Activated CD4-positive, alpha-beta memory T cell treated with anti-CD3 and anti-CD28 coated beads for 36 hours (primary cell): ENCODE data around the gene GRK6. TPM values are rescaled to one million over a fixed set of nuclear protein-coding genes. Genes with fewer than 3 reads are reported as not detected.

ENCODE experiments used
- CTCF ChIA-PET: fragments of 350-600 bp; sonication (Branson Sonifier 250); formaldehyde crosslinking; loops from one replicate; lab custom pipeline; 2021; ENCODE audit warnings: antibody characterized with exemption, inconsistent platforms; lab: Charles Lee
- POLR2A ChIA-PET: fragments of 350-600 bp; sonication (Branson Sonifier 250); formaldehyde crosslinking; loops from one replicate; lab custom pipeline; 2021; ENCODE audit warnings: antibody characterized with exemption; lab: Charles Lee
- DNase-seq: peaks from one replicate; pipeline ENCODE4 v3.0.0-alpha.2; 2020
- H3K27ac Mint-ChIP-seq: one replicate; pipeline ENCODE4 v1.8.0; 2021; ENCODE audit warnings: mixed read lengths
- H3K27me3 Mint-ChIP-seq: one replicate; pipeline ENCODE4 v1.8.0; 2021; ENCODE audit warnings: mixed read lengths
- H3K36me3 Mint-ChIP-seq: one replicate; pipeline ENCODE4 v1.8.0; 2021; ENCODE audit warnings: mixed read lengths
- H3K4me1 Mint-ChIP-seq: one replicate; pipeline ENCODE4 v1.8.0; 2021; ENCODE audit warnings: low read depth, mixed read lengths
- H3K4me3 Mint-ChIP-seq: one replicate; pipeline ENCODE4 v1.8.0; 2021; ENCODE audit warnings: mild to moderate bottlenecking, mixed read lengths
- H3K9me3 Mint-ChIP-seq: one replicate; pipeline ENCODE4 v1.8.0; 2021; ENCODE audit warnings: mixed read lengths
- intact Hi-C: fragments of 100-400 bp; cut with micrococcal nuclease; formaldehyde crosslinking; loops from one replicate; pipeline ENCODE4 v1.15.1; 2023
- total RNA-seq, 2 experiments: library from RNA; stranded (reverse); gene quantifications; one replicate each; pipeline ENCODE4 v1.2.3, GENCODE V29; 2021

The GRK6 gene
- total RNA-seq, 2 experiments from 2014 or later: 177 to 178 TPM

GRCh38 chr5:177468329-177468684 is 41.8 kb downstream of the GRK6 start:
- H3K36me3 Mint-ChIP-seq: no peaks in the 10 kb centered on the region
- intact Hi-C loops: no loop called here
- no peaks in the 10 kb centered on the region for H3K27me3 Mint-ChIP-seq
- no peak for DNase-seq
- ChIA-PET CTCF (interaction anchor here (1.4 to 1.8 kb wide), 2 partner anchors 11 to 13 kb away, joined by 5 to 7 read pairs; no protein-coding TSS in a partner anchor), POLR2A (no interaction called here)
- no peak overlapping the region for H3K4me3 Mint-ChIP-seq
- H3K4me1 Mint-ChIP-seq: peaks cover 6% of the 10 kb centered on the region
- no peaks in the 10 kb centered on the region for H3K9me3 Mint-ChIP-seq
- H3K27ac Mint-ChIP-seq: no peak overlapping the region

GRCh38 chr5:177468685-177469628 is 42.5 kb downstream of the GRK6 start:
- H3K4me1 Mint-ChIP-seq: peaks cover 7% of the 10 kb centered on the region
- intact Hi-C loops: no loop called here
- POLR2A ChIA-PET: no interaction called here
- no peak overlapping the region for H3K27ac Mint-ChIP-seq
- H3K36me3 Mint-ChIP-seq: no peaks in the 10 kb centered on the region
- CTCF ChIA-PET: interaction anchor here (1.4 to 1.8 kb wide), 2 partner anchors 12 to 14 kb away, joined by 5 to 7 read pairs; no protein-coding TSS in a partner anchor
- peaks cover 2% of the 10 kb centered on the region for H3K27me3 Mint-ChIP-seq
- no peak overlapping the region for H3K4me3 Mint-ChIP-seq
- no peak for DNase-seq
- no peaks in the 10 kb centered on the region for H3K9me3 Mint-ChIP-seq

GRCh38 chr5:177469750-177470525 is 43.5 kb downstream of the GRK6 start:
- H3K27me3 Mint-ChIP-seq: peaks cover 5% of the 10 kb centered on the region
- H3K36me3 Mint-ChIP-seq: no peaks in the 10 kb centered on the region
- CTCF ChIA-PET: interaction anchor here (1.4 to 5.1 kb wide), 4 partner anchors 13 to 67 kb away, joined by 5 to 24 read pairs (median 10); no protein-coding TSS in a partner anchor
- no peak overlapping the region for H3K27ac Mint-ChIP-seq
- intact Hi-C loops: no loop called here
- H3K4me1 Mint-ChIP-seq: peaks cover 11% of the 10 kb centered on the region
- POLR2A ChIA-PET: no interaction called here
- no peaks in the 10 kb centered on the region for H3K9me3 Mint-ChIP-seq
- no peak overlapping the region for H3K4me3 Mint-ChIP-seq
- no peak for DNase-seq

GRCh38 chr5:177470759-177471536 is 44.5 kb downstream of the GRK6 start:
- ChIA-PET CTCF (interaction anchor here (0.7 to 5.1 kb wide), 5 partner anchors 7 to 81 kb away, joined by 3 to 24 read pairs (median 7); no protein-coding TSS in a partner anchor), POLR2A (interaction anchor here (0.9 kb wide), 1 partner anchor 7 kb away, joined by 3 read pairs; no protein-coding TSS in a partner anchor)
- Mint-ChIP-seq H3K9me3 (no peaks in the 10 kb centered on the region), H3K27me3 (peaks cover 5% of the 10 kb centered on the region), H3K36me3 (no peaks in the 10 kb centered on the region), H3K4me1 (peaks cover 19% of the 10 kb centered on the region), H3K4me3 (no peak overlapping the region), H3K27ac (no peak overlapping the region)
- intact Hi-C loops: no loop called here
- DNase-seq: no peak

GRCh38 chr5:177471610-177472356 is 45.3 kb downstream of the GRK6 start:
- no peaks in the 10 kb centered on the region for H3K9me3 Mint-ChIP-seq
- peaks cover 5% of the 10 kb centered on the region for H3K27me3 Mint-ChIP-seq
- ChIA-PET CTCF (interaction anchor here (0.7 to 5.1 kb wide), 12 partner anchors 8 to 163 kb away, joined by 3 to 24 read pairs (median 4); partner anchors contain the start of gene PDLIM7), POLR2A (interaction anchor here (0.6 to 1.1 kb wide), 3 partner anchors 8 to 585 kb away, joined by 3 read pairs; no protein-coding TSS in a partner anchor)
- peak; percentile 24 for DNase-seq
- H3K4me3 Mint-ChIP-seq: peak overlapping the region; percentile 12
- intact Hi-C loops: loop anchor here (2.0 kb wide), 1 partner anchor 15 kb away; no protein-coding TSS in a partner anchor
- H3K27ac Mint-ChIP-seq: no peak overlapping the region
- H3K4me1 Mint-ChIP-seq: peaks cover 22% of the 10 kb centered on the region
- H3K36me3 Mint-ChIP-seq: no peaks in the 10 kb centered on the region

- ChIA-PET POLR2A (interaction anchor here (0.6 to 2.2 kb wide), 3 partner anchors 17 to 584 kb away, joined by 3 to 6 read pairs (median 3); no protein-coding TSS in a partner anchor), CTCF (interaction anchor here (0.8 to 5.1 kb wide), 10 partner anchors 9 to 164 kb away, joined by 3 to 24 read pairs (median 4); partner anchors contain the start of gene PDLIM7)
- intact Hi-C loops: loop anchor here (2.0 kb wide), 1 partner anchor 16 kb away; no protein-coding TSS in a partner anchor
- DNase-seq: peak; percentile 74
- no peaks in the 10 kb centered on the region for H3K36me3 Mint-ChIP-seq
- no peak overlapping the region for H3K27ac Mint-ChIP-seq
- H3K9me3 Mint-ChIP-seq: no peaks in the 10 kb centered on the region
- H3K27me3 Mint-ChIP-seq: peaks cover 5% of the 10 kb centered on the region
- peaks cover 22% of the 10 kb centered on the region for H3K4me1 Mint-ChIP-seq
- peak overlapping the region; percentile 64 for H3K4me3 Mint-ChIP-seq
Measured at GRCh38 chr5:177472460-177473442, 46.3 kb downstream of the GRK6 start.

- Mint-ChIP-seq H3K4me3 (peak within 1 kb of the TSS; percentile 64), H3K27ac (no peak within 1 kb of the TSS), H3K27me3 (peaks cover 5% of the 10 kb centered on the region), H3K9me3 (no peaks in the 10 kb centered on the region), H3K36me3 (no peaks in the 10 kb centered on the region), H3K4me1 (peaks cover 22% of the 10 kb centered on the region)
- intact Hi-C loops: loop anchor here (2.0 kb wide), 1 partner anchor 17 kb away; no protein-coding TSS in a partner anchor
- peak; percentile 25 for DNase-seq
- ChIA-PET POLR2A (interaction anchor here (2.2 kb wide), 1 partner anchor 18 kb away, joined by 6 read pairs; no protein-coding TSS in a partner anchor), CTCF (interaction anchor here (1.2 to 5.1 kb wide), 5 partner anchors 16 to 84 kb away, joined by 3 to 24 read pairs (median 7); no protein-coding TSS in a partner anchor)
Measured at GRCh38 chr5:177473443-177474001, 47.0 kb downstream of the GRK6 start, which contains the start of gene DBN1. Gene DBN1 (minus strand): TSS chr5:177473634. CDS start chr5:177473521, 113 bp downstream.

- Mint-ChIP-seq H3K9me3 (no peaks in the 10 kb centered on the region), H3K27ac (no peak overlapping the region), H3K36me3 (peaks cover 2% of the 10 kb centered on the region), H3K27me3 (peaks cover 5% of the 10 kb centered on the region), H3K4me1 (peaks cover 27% of the 10 kb centered on the region), H3K4me3 (peak overlapping the region; percentile 60)
- POLR2A ChIA-PET: interaction anchor here (2.2 kb wide), 1 partner anchor 19 kb away, joined by 6 read pairs; no protein-coding TSS in a partner anchor
- intact Hi-C loops: no loop called here
- DNase-seq: no peak
- CTCF ChIA-PET: interaction anchor here (1.2 to 5.1 kb wide), 2 partner anchors 71 to 84 kb away, joined by 3 to 24 read pairs; no protein-coding TSS in a partner anchor
Measured at GRCh38 chr5:177474002-177474476, 47.6 kb downstream of the GRK6 start.
